ENCODE data around the gene SLAMF8.

SLAMF8 gene

GRCh38 chr1:159849626-159850366 is 23.1 kb downstream of the SLAMF8 start:
- no peak for DNase-seq

- DNase-seq, result no peak
These were observed 24.7 kb downstream of the SLAMF8 start for GRCh38 chr1:159851407-159851806.

GRCh38 chr1:159853417-159854115 is 26.9 kb downstream of the SLAMF8 start:
- no peak for DNase-seq

- DNase-seq, result peak; percentile 79
These were observed 27.5 kb downstream of the SLAMF8 start for GRCh38 chr1:159854116-159854692.

GRCh38 chr1:159854693-159855192 is 28.1 kb downstream of the SLAMF8 start:
- DNase-seq, result peak; percentile 67

GRCh38 chr1:159855709-159856108 is 29.0 kb downstream of the SLAMF8 start:
- DNase-seq, result no peak

- DNase-seq, result no peak
These were observed 29.9 kb downstream of the SLAMF8 start for GRCh38 chr1:159856576-159856975.

- DNase-seq, result no peak
These were observed 31.2 kb downstream of the SLAMF8 start for GRCh38 chr1:159857889-159858288.

- DNase-seq, result no peak
These were observed 33.2 kb downstream of the SLAMF8 start for GRCh38 chr1:159859767-159860322.

GRCh38 chr1:159860456-159860855 is 33.8 kb downstream of the SLAMF8 start:
- peak; percentile 60 for DNase-seq

GRCh38 chr1:159861218-159861617 is 34.5 kb downstream of the SLAMF8 start:
- no peak for DNase-seq

GRCh38 chr1:159862031-159862430 is 35.4 kb downstream of the SLAMF8 start:
- DNase-seq, result no peak

GRCh38 chr1:159862557-159862956 is 35.9 kb downstream of the SLAMF8 start, which contains the start of gene VSIG8:
VSIG8 (minus strand) TSS chr1:159862657; CDS start chr1:159862521, 136 bp downstream.
- DNase-seq, result no peak

- DNase-seq, result no peak
These were observed 37.6 kb downstream of the SLAMF8 start for GRCh38 chr1:159864262-159864661.

- DNase-seq, result no peak
These were observed 39.4 kb downstream of the SLAMF8 start for GRCh38 chr1:159866066-159866465.

- DNase-seq, result peak; percentile 29
These were observed 40.4 kb downstream of the SLAMF8 start for GRCh38 chr1:159866905-159867663.

GRCh38 chr1:159867664-159868026 is 41.0 kb downstream of the SLAMF8 start:
- peak; percentile 88 for DNase-seq

GRCh38 chr1:159868766-159869165 is 42.1 kb downstream of the SLAMF8 start:
- peak; percentile 15 for DNase-seq

- peak; percentile 15 for DNase-seq
These were observed 42.5 kb downstream of the SLAMF8 start for GRCh38 chr1:159869173-159869572.

- no peak for DNase-seq
These were observed 42.9 kb downstream of the SLAMF8 start for GRCh38 chr1:159869607-159870006.

- DNase-seq, result no peak
These were observed 44.0 kb downstream of the SLAMF8 start for GRCh38 chr1:159870704-159871103.

- DNase-seq, result no peak
These were observed 46.2 kb downstream of the SLAMF8 start for GRCh38 chr1:159872891-159873290.

Measured in NCI-H82 (cell line).